HUDEP-2 (cell line): ENCODE data around the gene COL1A1.

Experiments used
- DNase-seq, 76 experiments: peaks; one replicate each; lab custom pipeline; 2025; ENCODE audit not compliant: unreplicated experiment in 76 of 76; lab: John Stamatoyannopoulos, UW

Gene COL1A1

GRCh38 chr17:50201276-50201854 is at the start of gene COL1A1:
Gene COL1A1 (minus strand): TSS chr17:50201631. CDS start chr17:50201513, 118 bp downstream.
- DNase-seq, result no peak

- no peak for DNase-seq
Observed at GRCh38 chr17:50248255-50248654, 46.8 kb upstream of the COL1A1 start.

- DNase-seq, result no peak
Observed at GRCh38 chr17:50244771-50245170, 43.3 kb upstream of the COL1A1 start.

GRCh38 chr17:50241431-50241830 is 40.0 kb upstream of the COL1A1 start:
- DNase-seq, result no peak

GRCh38 chr17:50240851-50241250 is 39.4 kb upstream of the COL1A1 start:
- DNase-seq, result no peak

GRCh38 chr17:50239937-50240336 is 38.5 kb upstream of the COL1A1 start:
- no peak for DNase-seq

- DNase-seq, result no peak
Observed at GRCh38 chr17:50238601-50239280, 37.3 kb upstream of the COL1A1 start.

GRCh38 chr17:50237901-50238300 is 36.5 kb upstream of the COL1A1 start:
- DNase-seq, result no peak

GRCh38 chr17:50234581-50234980 is 33.1 kb upstream of the COL1A1 start:
- no peak for DNase-seq

GRCh38 chr17:50225701-50226240 is 24.3 kb upstream of the COL1A1 start:
- no peak for DNase-seq

- no peak for DNase-seq
Observed at GRCh38 chr17:50222922-50223321, 21.5 kb upstream of the COL1A1 start.

- DNase-seq, result no peak
Observed at GRCh38 chr17:50221864-50222545, 20.6 kb upstream of the COL1A1 start.

- no peak for DNase-seq
Observed at GRCh38 chr17:50221266-50221863, 19.9 kb upstream of the COL1A1 start.

GRCh38 chr17:50220811-50221210 is 19.4 kb upstream of the COL1A1 start:
- no peak for DNase-seq

GRCh38 chr17:50219939-50220465 is 18.6 kb upstream of the COL1A1 start:
- DNase-seq, result no peak

GRCh38 chr17:50219342-50219741 is 17.9 kb upstream of the COL1A1 start:
- no peak for DNase-seq

- no peak for DNase-seq
Observed at GRCh38 chr17:50218771-50219315, 17.4 kb upstream of the COL1A1 start.

- DNase-seq, result no peak
Observed at GRCh38 chr17:50218071-50218759, 16.8 kb upstream of the COL1A1 start.

- no peak for DNase-seq
Observed at GRCh38 chr17:50217591-50217990, 16.2 kb upstream of the COL1A1 start.
